Gastrocnemius medialis (tissue), 4 donors: ENCODE measurements around the gene PPP1R37. TPM values are rescaled to one million over a fixed set of nuclear protein-coding genes. Genes with fewer than 3 reads are reported as not detected.

ENCODE experiments used
- ATAC-seq, 2 donors: fragments of 150-250 bp; one replicate each; pipeline ENCODE4 v1.9.1; 2016
- DNase-seq, 2 donors: peaks; one replicate each; pipeline ENCODE4 v3.0.0-alpha.2; 2019
- H3K27ac ChIP-seq, 4 donors: fragments of 200-600 bp; sonication (generic); 1 replicate in 1 of 4; 2 replicates in 3 of 4; pipeline ENCODE4 v1.5.1; 2016 to 2018; ENCODE audit warnings: mild to moderate bottlenecking in 2 of 4, moderate library complexity in 1 of 4
- H3K27me3 ChIP-seq, 3 donors: fragments of 200-600 bp; sonication (generic) in 2 of 3; 1 replicate in 1 of 3; 2 replicates in 2 of 3; pipeline versions ENCODE4 v1.5.1 to v1.6.0; 2016 to 2019; ENCODE audit warnings: mild to moderate bottlenecking in 1 of 3, moderate library complexity in 1 of 3
- H3K36me3 ChIP-seq, 2 donors: fragments of 200-600 bp; sonication (generic) in 1 of 2; one replicate each; pipeline ENCODE4 v1.5.1; 2017 to 2018
- H3K4me1 ChIP-seq, 2 donors: fragments of 200-600 bp; sonication (generic) in 1 of 2; one replicate each; pipeline ENCODE4 v1.5.1; 2016 to 2017; ENCODE audit warnings: mild to moderate bottlenecking in 2 of 2
- H3K4me3 ChIP-seq, 4 donors: fragments of 200-600 bp; sonication (generic) in 3 of 4; 1 replicate in 1 of 4; 2 replicates in 3 of 4; pipeline ENCODE4 v1.5.1; 2016 to 2019; ENCODE audit warnings: mild to moderate bottlenecking in 2 of 4
- H3K9me3 ChIP-seq, 3 donors: fragments of 200-600 bp; sonication (generic) in 2 of 3; 1 replicate in 1 of 3; 2 replicates in 2 of 3; pipeline ENCODE4 v1.5.1; 2016 to 2019
- CTCF ChIP-seq, 5 experiments: fragments of 450-650 bp in 3 of 5; fragments of 200-600 bp in 2 of 5; sonication (generic) in 2 of 5; IDR thresholded peaks in 4 of 5; conservative IDR thresholded peaks in 1 of 5; 1 replicate in 4 of 5; 2 replicates in 1 of 5; pipeline ENCODE4 v1.5.1; 2016 to 2019; ENCODE audit warnings: antibody characterized with exemption in 5 of 5, mild to moderate bottlenecking in 3 of 5, moderate library complexity in 3 of 5
- POLR2A ChIP-seq, 2 donors: fragments of 450-650 bp; IDR thresholded peaks; one replicate each; pipeline ENCODE4 v1.6.1; 2017; ENCODE audit warnings: antibody characterized with exemption in 2 of 2, mild to moderate bottlenecking in 2 of 2, moderate library complexity in 2 of 2
- in situ Hi-C, 4 donors: fragments of 200-750 bp; cut with MboI; loops; one replicate each; pipeline versions ENCODE4 v1.15.0 to v1.8.0; 2017; ENCODE audit warnings: low sequenced_read_pairs in 4 of 4
- intact Hi-C: fragments of 100-400 bp; cut with DNase I; formaldehyde crosslinking; loops from one replicate; pipeline ENCODE4 v1.15.1; 2023; ENCODE audit warnings: low total_unique reads
- total RNA-seq, 4 donors: library from RNA; depleted of rRNA; stranded (reverse); fragments of >200 nt; gene quantifications; one replicate each; pipeline versions ENCODE4 v1.1.0 to v1.2.3, GENCODE V29; 2016

The PPP1R37 gene
- total RNA-seq, 4 donors from 2014 or later, result 30.5 to 51.1 (median 39.7) TPM

GRCh38 chr19:45184115-45184514 is 91.1 kb downstream of the PPP1R37 start:
- in situ Hi-C loops, result no loop called here

DNA sequence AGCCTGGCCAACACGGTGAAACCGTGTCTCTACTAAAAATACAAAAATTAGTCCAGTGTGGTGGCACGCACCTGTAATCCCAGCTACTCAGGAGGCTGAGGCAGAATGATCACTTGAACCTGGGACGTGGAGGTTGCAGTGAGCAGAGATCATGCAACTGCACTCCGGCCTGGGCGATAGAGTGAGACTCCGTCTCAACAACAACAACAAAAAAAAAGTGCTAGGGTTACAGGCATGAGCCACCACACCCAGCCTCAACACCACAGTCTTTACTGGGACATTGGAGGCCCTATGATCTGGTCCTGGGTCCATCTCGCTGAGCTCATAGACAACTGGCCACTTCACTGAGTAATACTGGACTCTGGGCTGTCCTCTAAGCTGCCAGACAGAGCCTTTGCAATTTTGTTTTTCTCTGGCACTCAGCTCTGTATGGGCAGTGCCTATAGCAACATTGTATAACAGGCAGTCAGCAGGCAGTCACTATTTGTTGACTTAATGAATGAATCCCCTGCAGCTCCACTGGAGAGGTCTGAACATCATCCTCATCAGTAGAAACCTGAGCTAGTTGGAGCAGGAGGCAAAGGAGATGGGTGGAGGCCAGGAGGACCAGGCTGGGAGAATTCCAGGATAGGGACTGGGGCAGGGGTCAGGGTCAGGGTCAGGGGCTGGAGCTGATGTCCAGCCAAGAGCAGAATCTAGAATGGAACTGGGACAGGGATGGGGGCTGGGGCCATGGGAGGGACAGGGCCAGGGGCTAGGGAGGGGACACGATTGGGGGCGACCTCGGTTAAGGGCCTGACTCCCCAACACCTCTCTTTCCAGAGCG is 93.7 kb downstream of the PPP1R37 start:
- Histone ChIP-seq H3K9me3 (no peaks in the 10 kb centered on the region), H3K4me1 (no peaks in the 10 kb centered on the region), H3K27me3 (no peaks in the 10 kb centered on the region), H3K4me3 (no peak overlapping the region), H3K27ac (no peak overlapping the region), H3K36me3 (no peaks in the 10 kb centered on the region)
- intact Hi-C loops (no loop called here), in situ Hi-C loops (no loop called here)
- TF ChIP-seq CTCF (IDR thresholded peaks at IDR 0.05 in 4 of 5, conservative IDR thresholded peaks at IDR 0.05 in 1 of 5) (no peak), POLR2A (IDR thresholded peaks at IDR 0.05) (no peak)
- ATAC-seq (no peak), DNase-seq (no peak)

More at GRCh38 chr19:45184115-45184514, 91.1 kb downstream of the PPP1R37 start:
- no peak overlapping the region for H3K27ac ChIP-seq
- no peak for DNase-seq
- H3K36me3 ChIP-seq, result peaks cover 0 to 11% of the 10 kb centered on the region in 2 donors
- H3K27me3 ChIP-seq, result no peaks in the 10 kb centered on the region
- no peak overlapping the region for H3K4me3 ChIP-seq
- no peak for TF ChIP-seq CTCF (IDR thresholded peaks at IDR 0.05 in 4 of 5, conservative IDR thresholded peaks at IDR 0.05 in 1 of 5)
- TF ChIP-seq POLR2A (IDR thresholded peaks at IDR 0.05), result no peak
- no peaks in the 10 kb centered on the region for H3K9me3 ChIP-seq
- ATAC-seq, result no peak
- H3K4me1 ChIP-seq, result peaks cover 11 to 16% of the 10 kb centered on the region in 2 donors
- intact Hi-C loops, result no loop called here

- DNase-seq, result no peak
- intact Hi-C loops, result no loop called here
These were observed 94.6 kb downstream of the PPP1R37 start for GRCh38 chr19:45187421-45188100.

GRCh38 chr19:45189971-45190370 is 97.0 kb downstream of the PPP1R37 start:
- intact Hi-C loops, result no loop called here
- no peaks in the 10 kb centered on the region for H3K4me1 ChIP-seq
- no peaks in the 10 kb centered on the region for H3K36me3 ChIP-seq
- DNase-seq, result no peak
- no peak for ATAC-seq
- H3K27me3 ChIP-seq, result no peaks in the 10 kb centered on the region
- H3K27ac ChIP-seq, result no peak overlapping the region
- in situ Hi-C loops, result no loop called here
- H3K9me3 ChIP-seq, result no peaks in the 10 kb centered on the region
- TF ChIP-seq POLR2A (IDR thresholded peaks at IDR 0.05) (no peak), CTCF (IDR thresholded peaks at IDR 0.05 in 4 of 5, conservative IDR thresholded peaks at IDR 0.05 in 1 of 5) (no peak)
- H3K4me3 ChIP-seq, result no peak overlapping the region

More at GRCh38 chr19:45187421-45188100, 94.6 kb downstream of the PPP1R37 start:
- in situ Hi-C loops, result no loop called here
- Histone ChIP-seq H3K27me3 (no peaks in the 10 kb centered on the region), H3K9me3 (no peaks in the 10 kb centered on the region), H3K27ac (no peak overlapping the region), H3K36me3 (no peaks in the 10 kb centered on the region), H3K4me1 (no peaks in the 10 kb centered on the region), H3K4me3 (no peak overlapping the region)
- ATAC-seq, result peak in 1 of 2 donors; percentile 24
- no peak for TF ChIP-seq POLR2A (IDR thresholded peaks at IDR 0.05)
- peak in 4 of 5 experiments; percentile 18 to 55 (median 46) for TF ChIP-seq CTCF (IDR thresholded peaks at IDR 0.05 in 4 of 5, conservative IDR thresholded peaks at IDR 0.05 in 1 of 5)
